Activated naive CD4-positive, alpha-beta T cell treated with anti-CD3 and anti-CD28 coated beads for 36 hours (primary cell): ENCODE data around the gene SH2D1A. TPM values are rescaled to one million over a fixed set of nuclear protein-coding genes. Genes with fewer than 3 reads are reported as not detected.
A peak's percentile ranks its signal among the peaks of the same experiment; 100 is the strongest.
"Not testable (repeated sequence)": the region's sequence is repeated elsewhere in the genome, so short reads cannot be mapped to it uniquely, and the experiment has no call there.

ENCODE experiments used
- CTCF ChIA-PET: fragments of 350-600 bp; sonication (Branson Sonifier 250); formaldehyde crosslinking; loops from one replicate; lab custom pipeline; 2021; ENCODE audit warnings: antibody characterized with exemption; lab: Charles Lee
- DNase-seq: peaks from one replicate; pipeline ENCODE4 v3.0.0-alpha.2; 2020
- H3K27ac Mint-ChIP-seq: one replicate; pipeline ENCODE4 v1.8.0; 2021; ENCODE audit warnings: mild to moderate bottlenecking, mixed read lengths
- H3K27me3 Mint-ChIP-seq: one replicate; pipeline ENCODE4 v1.8.0; 2021; ENCODE audit warnings: low read depth, mixed read lengths
- H3K36me3 Mint-ChIP-seq: one replicate; pipeline ENCODE4 v1.8.0; 2021; ENCODE audit warnings: low read depth, mixed read lengths
- H3K4me1 Mint-ChIP-seq: one replicate; pipeline ENCODE4 v1.8.0; 2021; ENCODE audit warnings: low read depth, mixed read lengths
- H3K4me3 Mint-ChIP-seq: one replicate; pipeline ENCODE4 v1.8.0; 2021; ENCODE audit warnings: mild to moderate bottlenecking, moderate library complexity, mixed read lengths
- H3K9me3 Mint-ChIP-seq: one replicate; pipeline ENCODE4 v1.8.0; 2021; ENCODE audit warnings: mixed read lengths
- intact Hi-C: fragments of 100-400 bp; cut with micrococcal nuclease; formaldehyde crosslinking; loops from one replicate; pipeline ENCODE4 v1.15.1; 2023
- total RNA-seq, 2 experiments: library from RNA; stranded (reverse); gene quantifications; one replicate each; pipeline ENCODE4 v1.2.3, GENCODE V29; 2021

Gene SH2D1A
- total RNA-seq = 10 to 100 TPM; 17.0 to 17.2 TPM

GRCh38 chrX:124346117-124346876, at the start of gene SH2D1A:
TSS of gene SH2D1A (plus strand) at chrX:124346563. CDS start at chrX:124346643, 80 bp downstream.
- Mint-ChIP-seq H3K36me3 (no peaks in the 10 kb centered on the region), H3K27ac (peak within 1 kb of the TSS; percentile 95), H3K27me3 (no peaks in the 10 kb centered on the region), H3K9me3 (no peaks in the 10 kb centered on the region), H3K4me3 (peak within 1 kb of the TSS; percentile 86), H3K4me1 (peaks cover 45% of the 10 kb centered on the region)
- intact Hi-C loops = loop anchor here (2.0 to 10.0 kb wide), 5 partner anchors 21 to 511 kb away; partner anchors contain the start of genes STAG2 and XIAP
- CTCF ChIA-PET = interaction anchor here (0.5 to 2.9 kb wide), 7 partner anchors 8 to 485 kb away, joined by 3 to 7 read pairs (median 3); no protein-coding TSS in a partner anchor
- DNase-seq = peak; percentile 29

- peaks cover 27% of the 10 kb centered on the region for H3K4me1 Mint-ChIP-seq
- H3K27ac Mint-ChIP-seq, DNase-seq: not testable (repeated sequence)
Observed at GRCh38 chrX:124299323-124299722, 47.0 kb upstream of the SH2D1A start.

GRCh38 chrX:124300405-124300804, 46.0 kb upstream of the SH2D1A start:
- no peaks in the 10 kb centered on the region for H3K36me3 Mint-ChIP-seq
- intact Hi-C loops = loop anchor here (1.0 kb wide), 2 partner anchors 42 to 60 kb away; no protein-coding TSS in a partner anchor
- no peak overlapping the region for H3K4me3 Mint-ChIP-seq
- H3K27ac Mint-ChIP-seq = no peak overlapping the region
- H3K4me1 Mint-ChIP-seq = peaks cover 21% of the 10 kb centered on the region
- CTCF ChIA-PET = no interaction called here
- H3K27me3 Mint-ChIP-seq = no peaks in the 10 kb centered on the region
- no peak for DNase-seq
- peaks cover 2% of the 10 kb centered on the region for H3K9me3 Mint-ChIP-seq

More at GRCh38 chrX:124299323-124299722, 47.0 kb upstream of the SH2D1A start:
- intact Hi-C loops = loop anchor here (5.0 kb wide), 1 partner anchor 42 kb away; no protein-coding TSS in a partner anchor
- H3K9me3 Mint-ChIP-seq, CTCF ChIA-PET, H3K27me3 Mint-ChIP-seq, H3K4me3 Mint-ChIP-seq, H3K36me3 Mint-ChIP-seq: not testable (repeated sequence)

- Mint-ChIP-seq H3K27ac (no peak overlapping the region), H3K4me3 (no peak overlapping the region)
- CTCF ChIA-PET = no interaction called here
Observed at GRCh38 chrX:124307253-124307907, 39.0 kb upstream of the SH2D1A start.

GRCh38 chrX:124325732-124326131, 20.6 kb upstream of the SH2D1A start:
- no peak for DNase-seq
- Mint-ChIP-seq H3K9me3 (no peaks in the 10 kb centered on the region), H3K36me3 (no peaks in the 10 kb centered on the region), H3K27ac (no peak overlapping the region), H3K4me1 (peaks cover 23% of the 10 kb centered on the region), H3K4me3 (no peak overlapping the region), H3K27me3 (no peaks in the 10 kb centered on the region)
- CTCF ChIA-PET = no interaction called here
- intact Hi-C loops = loop anchor here (2.0 kb wide), 1 partner anchor 21 kb away; the partner anchor contains the start of gene SH2D1A

More at GRCh38 chrX:124307253-124307907, 39.0 kb upstream of the SH2D1A start:
- Mint-ChIP-seq H3K9me3 (no peaks in the 10 kb centered on the region), H3K4me1 (peaks cover 14% of the 10 kb centered on the region), H3K27me3 (no peaks in the 10 kb centered on the region), H3K36me3 (no peaks in the 10 kb centered on the region)
- DNase-seq = no peak
- intact Hi-C loops = no loop called here

- Mint-ChIP-seq H3K4me3 (no peak overlapping the region), H3K36me3 (no peaks in the 10 kb centered on the region), H3K4me1 (peaks cover 28% of the 10 kb centered on the region), H3K27me3 (no peaks in the 10 kb centered on the region), H3K9me3 (no peaks in the 10 kb centered on the region), H3K27ac (no peak overlapping the region)
- CTCF ChIA-PET = interaction anchor here (1.0 kb wide), 1 partner anchor 12 kb away, joined by 4 read pairs; no protein-coding TSS in a partner anchor
- intact Hi-C loops = no loop called here
- DNase-seq = no peak
Observed at GRCh38 chrX:124328765-124329164, 17.6 kb upstream of the SH2D1A start.

GRCh38 chrX:124332481-124333424, 13.6 kb upstream of the SH2D1A start, which contains the start of gene TEX13D:
TSS of gene TEX13D (plus strand) at chrX:124332660. CDS start at chrX:124332918, 258 bp downstream.
- CTCF ChIA-PET = no interaction called here
- Mint-ChIP-seq H3K9me3 (no peaks in the 10 kb centered on the region), H3K4me3 (no peak within 1 kb of the TSS), H3K4me1 (peaks cover 36% of the 10 kb centered on the region), H3K27me3 (no peaks in the 10 kb centered on the region), H3K36me3 (no peaks in the 10 kb centered on the region), H3K27ac (no peak within 1 kb of the TSS)
- DNase-seq = no peak
- intact Hi-C loops = no loop called here

- intact Hi-C loops = no loop called here
- peaks cover 32% of the 10 kb centered on the region for H3K4me1 Mint-ChIP-seq
- no peaks in the 10 kb centered on the region for H3K36me3 Mint-ChIP-seq
- H3K9me3 Mint-ChIP-seq = no peaks in the 10 kb centered on the region
- no peak overlapping the region for H3K27ac Mint-ChIP-seq
- no peak for DNase-seq
- H3K27me3 Mint-ChIP-seq = no peaks in the 10 kb centered on the region
- CTCF ChIA-PET = no interaction called here
- no peak overlapping the region for H3K4me3 Mint-ChIP-seq
Observed at GRCh38 chrX:124333862-124334261, 12.5 kb upstream of the SH2D1A start.

- intact Hi-C loops = not testable (repeated sequence)
- peaks cover 32% of the 10 kb centered on the region for H3K4me1 Mint-ChIP-seq
Observed at GRCh38 chrX:124334555-124334954, 11.8 kb upstream of the SH2D1A start.

GRCh38 chrX:124335598-124335997, 10.8 kb upstream of the SH2D1A start:
- intact Hi-C loops = no loop called here
- H3K27ac Mint-ChIP-seq = no peak overlapping the region
- H3K4me3 Mint-ChIP-seq = no peak overlapping the region
- no peaks in the 10 kb centered on the region for H3K27me3 Mint-ChIP-seq
- H3K4me1 Mint-ChIP-seq = peaks cover 26% of the 10 kb centered on the region
- H3K9me3 Mint-ChIP-seq = no peaks in the 10 kb centered on the region
- CTCF ChIA-PET = no interaction called here
- DNase-seq = no peak
- no peaks in the 10 kb centered on the region for H3K36me3 Mint-ChIP-seq

More at GRCh38 chrX:124334555-124334954, 11.8 kb upstream of the SH2D1A start:
- DNase-seq, H3K36me3 Mint-ChIP-seq, H3K9me3 Mint-ChIP-seq, CTCF ChIA-PET, H3K27ac Mint-ChIP-seq, H3K4me3 Mint-ChIP-seq, H3K27me3 Mint-ChIP-seq: not testable (repeated sequence)

- Mint-ChIP-seq H3K4me3 (no peak overlapping the region), H3K27ac (no peak overlapping the region), H3K9me3 (no peaks in the 10 kb centered on the region), H3K27me3 (no peaks in the 10 kb centered on the region), H3K36me3 (no peaks in the 10 kb centered on the region), H3K4me1 (peaks cover 39% of the 10 kb centered on the region)
- no peak for DNase-seq
- intact Hi-C loops = no loop called here
- CTCF ChIA-PET = interaction anchor here (0.6 to 1.0 kb wide), 2 partner anchors 9 to 15 kb away, joined by 3 read pairs; no protein-coding TSS in a partner anchor
Observed at GRCh38 chrX:124337916-124338315, 8.4 kb upstream of the SH2D1A start.
